PC-3 (cell line): ENCODE measurements around the gene TMEM255B.

Source experiments
- CTCF ChIP-seq: fragments of 300-600 bp; sonication (generic); conservative IDR thresholded peaks from 2 replicates; pipeline ENCODE4 v1.5.1; 2017; ENCODE audit warnings: antibody characterized with exemption, low read depth, mild to moderate bottlenecking, low read length
- EZH2 ChIP-seq: fragments of 300-600 bp; sonication (generic); IDR thresholded peaks from one replicate; pipeline ENCODE4 v1.6.1; 2017; ENCODE audit warnings: antibody characterized with exemption, mild to moderate bottlenecking, low read length; ENCODE audit not compliant: unreplicated experiment
- EZH2phosphoT487 ChIP-seq: fragments of 300-600 bp; sonication (generic); IDR thresholded peaks from 2 replicates; pipeline ENCODE4 v1.6.1; 2018; ENCODE audit warnings: mild to moderate bottlenecking, antibody characterized with exemption, low read length, borderline replicate concordance

GRCh38 chr13:113841353-113841650 is 82.3 kb downstream of the TMEM255B start:
- TF ChIP-seq CTCF (no peak), EZH2 (no peak), EZH2phosphoT487 (no peak)
